HPDE6-E6E7 (cell line): Measurements from ENCODE around the gene HLA-F.

Experiments
- DNase-seq: peaks from one replicate; pipeline ENCODE4 v3.0.0; 2011; ENCODE audit warnings: missing footprints; ENCODE audit errors: extremely low spot score

The HLA-F gene

DNA sequence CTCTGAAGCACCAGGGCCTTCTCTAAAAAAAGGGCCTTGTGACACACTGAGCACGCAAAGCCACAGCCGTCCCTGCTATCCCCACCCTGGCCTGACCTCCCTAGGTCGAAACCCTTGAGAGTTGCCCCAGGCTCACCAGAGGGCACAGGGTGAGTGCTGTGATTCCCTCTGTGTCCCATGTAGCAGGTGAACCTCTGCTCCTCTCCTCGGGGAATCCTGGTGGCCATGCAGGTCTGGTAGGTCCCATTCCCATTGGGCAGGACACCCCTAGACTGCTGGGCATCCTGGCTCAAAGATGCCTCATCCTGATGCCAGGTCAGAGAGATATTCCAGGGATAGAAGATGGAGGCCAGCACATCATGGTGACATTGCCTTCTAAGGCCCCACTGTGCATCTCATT lies 20.9 kb downstream of the HLA-F start:
- no peak for DNase-seq

GRCh38 chr6:29744621-29745020 lies 21.4 kb downstream of the HLA-F start:
- no peak for DNase-seq

- DNase-seq, result no peak
These were observed 22.2 kb downstream of the HLA-F start for GRCh38 chr6:29745386-29745785.

- no peak for DNase-seq
These were observed 22.7 kb downstream of the HLA-F start for GRCh38 chr6:29745855-29746449.

GRCh38 chr6:29746846-29747687 lies 23.8 kb downstream of the HLA-F start:
- DNase-seq, result no peak

GRCh38 chr6:29747688-29748250 lies 24.5 kb downstream of the HLA-F start:
- no peak for DNase-seq

- DNase-seq, result peak; percentile 95
These were observed 25.4 kb downstream of the HLA-F start for GRCh38 chr6:29748391-29749307.

DNA sequence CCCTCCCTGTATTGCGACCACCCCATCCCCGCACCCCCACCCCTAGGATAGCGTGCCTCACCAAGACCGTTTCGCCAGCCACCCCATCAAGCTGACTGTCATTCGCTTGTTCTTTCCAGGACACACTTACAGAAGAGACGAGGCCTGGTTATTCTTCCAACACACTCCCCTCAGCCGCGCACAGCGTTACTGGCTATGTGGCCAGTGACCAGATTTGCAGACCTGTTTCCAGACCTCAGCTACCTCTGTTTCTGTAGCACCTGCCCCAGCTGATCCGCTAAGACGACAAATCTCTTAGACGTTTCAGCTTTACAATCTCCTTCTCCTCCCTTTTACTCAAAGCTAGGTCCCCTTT lies 26.1 kb downstream of the HLA-F start:
- DNase-seq, result no peak

- no peak for DNase-seq
These were observed 26.4 kb downstream of the HLA-F start for GRCh38 chr6:29749668-29750067.

DNA sequence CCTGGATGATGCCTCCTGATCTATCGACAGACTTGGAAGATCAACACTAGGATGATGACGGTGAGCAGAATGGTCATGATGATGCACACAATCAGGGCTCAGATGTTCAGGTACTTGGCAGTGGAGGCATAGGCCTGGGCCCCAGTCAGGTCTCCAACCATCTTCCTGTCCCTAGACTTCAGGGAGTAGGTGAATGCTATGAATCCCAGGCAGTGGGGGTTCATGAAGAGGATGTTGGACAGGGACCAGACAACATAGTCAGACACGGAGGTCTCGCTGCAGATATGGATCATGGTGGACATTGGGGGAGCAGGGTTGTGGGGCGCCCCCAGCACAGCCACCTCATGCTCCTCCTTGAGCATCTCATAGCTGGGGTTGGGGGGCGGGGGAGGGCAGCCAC lies 27.5 kb downstream of the HLA-F start:
- no peak for DNase-seq

DNA sequence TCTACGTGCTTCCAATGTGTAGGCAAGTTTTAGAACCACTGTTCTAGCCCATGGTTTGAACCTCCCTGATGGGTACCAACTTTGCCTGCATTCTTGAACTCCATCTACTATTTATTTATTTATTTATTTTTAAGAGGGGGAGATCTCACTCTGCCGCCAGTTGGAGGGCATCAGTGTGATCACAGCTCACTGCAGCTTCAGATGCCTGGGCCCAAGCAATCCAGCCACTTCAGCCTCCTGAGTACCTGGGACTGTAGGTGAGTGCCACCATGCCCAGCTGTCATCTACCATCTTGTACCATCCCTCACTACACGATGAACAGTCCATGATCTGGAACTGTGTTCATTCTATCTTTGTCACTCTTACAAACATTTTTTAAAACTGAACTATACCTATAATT lies 28.2 kb downstream of the HLA-F start:
- no peak for DNase-seq

DNA sequence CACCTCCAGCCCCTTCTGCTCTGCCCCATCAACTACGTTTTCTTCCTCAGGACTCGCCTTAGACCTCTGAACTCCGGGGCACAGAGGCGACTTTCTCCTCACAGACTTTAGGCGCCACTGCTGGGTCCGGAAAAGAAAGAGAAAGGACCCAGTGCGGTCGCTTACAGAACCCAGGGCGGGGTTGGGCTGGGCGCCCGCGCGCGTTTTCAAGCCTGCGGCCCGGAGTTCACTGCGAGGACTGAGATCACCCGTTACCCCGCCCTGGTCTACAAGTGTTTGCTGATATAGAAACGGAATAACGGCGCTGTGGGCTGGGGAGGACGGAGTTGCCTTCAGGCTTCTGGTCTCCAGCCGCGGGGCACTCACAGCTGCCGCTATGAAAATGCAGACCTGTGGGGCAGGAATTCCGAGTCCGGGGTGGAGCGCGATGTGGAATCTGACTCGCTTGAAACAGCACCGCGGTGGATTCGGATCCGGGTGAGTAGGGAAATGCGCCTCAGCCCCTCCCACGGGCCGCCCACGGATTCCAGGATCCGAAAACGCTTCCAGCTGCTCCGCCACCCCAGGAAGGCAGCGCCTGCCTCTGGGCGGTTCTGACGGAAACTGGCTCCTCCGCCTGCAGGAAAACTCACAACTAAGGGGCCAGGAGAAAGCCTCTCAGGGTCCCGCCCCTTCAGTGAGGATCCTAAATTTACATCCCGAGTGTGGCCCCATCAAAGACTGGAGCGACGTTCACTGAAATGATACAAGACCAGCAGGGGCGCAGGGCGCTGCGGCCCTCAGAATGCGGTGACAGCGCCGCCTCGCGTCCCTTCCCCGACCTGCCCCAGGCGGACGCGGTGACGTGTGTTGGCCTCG lies 29.4 kb downstream of the HLA-F start:
- DNase-seq, result peak; percentile 71

- DNase-seq, result no peak
These were observed 30.0 kb downstream of the HLA-F start for GRCh38 chr6:29753309-29753644.

- no peak for DNase-seq
These were observed 32.1 kb downstream of the HLA-F start for GRCh38 chr6:29755295-29755871.

DNA sequence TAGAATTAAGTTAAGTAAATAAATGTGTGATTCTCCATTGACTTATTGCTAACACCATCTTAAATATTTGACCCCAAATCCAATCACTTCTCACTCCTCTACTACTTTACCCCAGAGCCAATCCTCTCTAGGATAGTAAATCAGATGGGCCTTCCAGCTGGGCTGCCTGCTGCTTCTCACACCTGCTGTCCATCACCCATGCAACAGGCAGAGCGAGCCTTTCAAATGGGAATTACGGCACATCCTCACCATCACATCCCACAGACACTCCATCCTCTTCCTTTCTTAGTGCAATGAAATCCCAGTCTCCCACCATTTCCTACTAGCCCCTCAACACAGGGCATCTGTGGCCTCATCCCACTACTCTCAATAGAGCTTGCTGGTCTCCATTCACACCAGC lies 34.0 kb downstream of the HLA-F start:
- no peak for DNase-seq

GRCh38 chr6:29757701-29758293 lies 34.6 kb downstream of the HLA-F start:
- DNase-seq, result no peak

DNA sequence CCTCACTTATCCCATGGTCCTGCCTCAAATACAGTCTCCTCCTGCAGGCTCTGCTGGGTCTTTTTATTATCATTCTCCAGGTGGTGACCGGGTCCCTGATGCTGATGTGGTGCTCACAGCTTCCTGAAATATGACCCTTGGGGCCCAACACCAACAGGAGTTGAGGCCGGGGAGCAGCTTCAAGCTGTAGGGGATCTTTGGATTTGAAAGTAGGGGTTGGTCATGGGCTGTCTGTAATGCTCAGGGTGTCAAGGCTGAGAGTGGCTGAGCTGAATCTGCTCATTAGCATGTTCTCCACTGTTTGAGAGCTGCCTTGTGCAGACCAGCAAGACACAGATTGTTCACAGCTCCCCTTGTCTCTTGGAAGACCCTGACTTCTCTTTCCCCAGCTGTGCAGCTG lies 35.5 kb downstream of the HLA-F start:
- no peak for DNase-seq

- DNase-seq, result no peak
These were observed 36.2 kb downstream of the HLA-F start for GRCh38 chr6:29759457-29759856.

- DNase-seq, result no peak
These were observed 37.1 kb downstream of the HLA-F start for GRCh38 chr6:29760328-29760727.

GRCh38 chr6:29762051-29762450 lies 38.8 kb downstream of the HLA-F start:
- DNase-seq, result no peak

GRCh38 chr6:29762781-29763214 lies 39.6 kb downstream of the HLA-F start:
- no peak for DNase-seq
